MG63 (cell line): Measurements from ENCODE around the gene GOLT1B. TPM values are rescaled to one million over a fixed set of nuclear protein-coding genes. Genes with fewer than 3 reads are reported as not detected.

ENCODE experiments used
- DNase-seq: peaks from one replicate; pipeline ENCODE4 v3.0.0-alpha.2; 2020
- H3K27me3 ChIP-seq: fragments of 250-450 bp; sonication (Bioruptor Pico); 2 replicates; pipeline ENCODE4 v1.5.1; 2020; ENCODE audit warnings: mild to moderate bottlenecking, moderate library complexity
- H3K36me3 ChIP-seq: fragments of 250-450 bp; sonication (Bioruptor Pico); 2 replicates; pipeline ENCODE4 v1.5.1; 2020; ENCODE audit warnings: mild to moderate bottlenecking, moderate library complexity
- H3K4me3 ChIP-seq: fragments of 250-450 bp; sonication (Bioruptor Pico); 2 replicates; pipeline ENCODE4 v1.5.1; 2020; ENCODE audit warnings: mild to moderate bottlenecking, moderate library complexity
- H3K9me3 ChIP-seq: fragments of 250-450 bp; sonication (Bioruptor Pico); 2 replicates; pipeline ENCODE4 v1.5.1; 2020; ENCODE audit warnings: mild to moderate bottlenecking, moderate library complexity
- total RNA-seq: library from RNA; depleted of rRNA; stranded (reverse); fragments of >200 nt; shearing (Covaris generic); gene quantifications from 2 replicates; pipeline ENCODE4 v1.2.3, GENCODE V29; 2014; ENCODE audit warnings: low replicate concordance; rRNA removed

Gene GOLT1B
- total RNA-seq, 1 experiment from 2014 or later: 45.6 TPM

- no peak for DNase-seq
- Histone ChIP-seq H3K36me3 (no peaks in the 10 kb centered on the region), H3K27me3 (0 out of 2 replicates have a peak, but pooled peaks cover 2% of the 10 kb centered on the region), H3K9me3 (no peaks in the 10 kb centered on the region), H3K4me3 (no peak overlapping the region)
Measured at GRCh38 chr12:21545557-21545956, 44.0 kb downstream of the GOLT1B start.

GRCh38 chr12:21546716-21547115, 45.1 kb downstream of the GOLT1B start:
- Histone ChIP-seq H3K36me3 (no peaks in the 10 kb centered on the region), H3K4me3 (no peak overlapping the region), H3K27me3 (0 out of 2 replicates have a peak, but pooled peaks cover 2% of the 10 kb centered on the region), H3K9me3 (no peaks in the 10 kb centered on the region)
- DNase-seq: no peak

- H3K36me3 ChIP-seq: no peaks in the 10 kb centered on the region
- DNase-seq: no peak
- H3K9me3 ChIP-seq: no peaks in the 10 kb centered on the region
- no peak overlapping the region for H3K4me3 ChIP-seq
- H3K27me3 ChIP-seq: 0 out of 2 replicates have a peak, but pooled peaks cover 2% of the 10 kb centered on the region
Measured at GRCh38 chr12:21547437-21547836, 45.8 kb downstream of the GOLT1B start.

GRCh38 chr12:21551841-21552465, 50.4 kb downstream of the GOLT1B start:
- H3K27me3 ChIP-seq: no peaks in the 10 kb centered on the region
- peak; percentile 44 for DNase-seq
- no peak overlapping the region for H3K4me3 ChIP-seq

GRCh38 chr12:21552635-21553328, 51.2 kb downstream of the GOLT1B start:
- H3K9me3 ChIP-seq: no peaks in the 10 kb centered on the region
- H3K27me3 ChIP-seq: no peaks in the 10 kb centered on the region
- no peak for DNase-seq
- no peak overlapping the region for H3K4me3 ChIP-seq
- H3K36me3 ChIP-seq: no peaks in the 10 kb centered on the region

More at GRCh38 chr12:21551841-21552465, 50.4 kb downstream of the GOLT1B start:
- Histone ChIP-seq H3K9me3 (no peaks in the 10 kb centered on the region), H3K36me3 (no peaks in the 10 kb centered on the region)

GRCh38 chr12:21553329-21553675, 51.7 kb downstream of the GOLT1B start:
- no peak for DNase-seq
- H3K9me3 ChIP-seq: no peaks in the 10 kb centered on the region

GRCh38 chr12:21558100-21558679, 56.6 kb downstream of the GOLT1B start:
- Histone ChIP-seq H3K36me3 (no peaks in the 10 kb centered on the region), H3K4me3 (no peak overlapping the region), H3K9me3 (no peaks in the 10 kb centered on the region), H3K27me3 (no peaks in the 10 kb centered on the region)
- DNase-seq: no peak

More at GRCh38 chr12:21553329-21553675, 51.7 kb downstream of the GOLT1B start:
- Histone ChIP-seq H3K27me3 (no peaks in the 10 kb centered on the region), H3K4me3 (no peak overlapping the region), H3K36me3 (no peaks in the 10 kb centered on the region)

GRCh38 chr12:21559855-21560569, 58.4 kb downstream of the GOLT1B start:
- no peak for DNase-seq

GRCh38 chr12:21561158-21561557, 59.6 kb downstream of the GOLT1B start:
- no peak for DNase-seq
- no peaks in the 10 kb centered on the region for H3K9me3 ChIP-seq
- no peaks in the 10 kb centered on the region for H3K27me3 ChIP-seq
- H3K36me3 ChIP-seq: no peaks in the 10 kb centered on the region
- no peak overlapping the region for H3K4me3 ChIP-seq

More at GRCh38 chr12:21559855-21560569, 58.4 kb downstream of the GOLT1B start:
- Histone ChIP-seq H3K9me3 (no peaks in the 10 kb centered on the region), H3K27me3 (no peaks in the 10 kb centered on the region), H3K36me3 (no peaks in the 10 kb centered on the region), H3K4me3 (no peak overlapping the region)

- Histone ChIP-seq H3K4me3 (no peak overlapping the region), H3K9me3 (no peaks in the 10 kb centered on the region)
- no peak for DNase-seq
Measured at GRCh38 chr12:21562859-21563258, 61.3 kb downstream of the GOLT1B start.

GRCh38 chr12:21566223-21566906, 64.8 kb downstream of the GOLT1B start:
- Histone ChIP-seq H3K4me3 (no peak overlapping the region), H3K9me3 (no peaks in the 10 kb centered on the region), H3K36me3 (no peaks in the 10 kb centered on the region), H3K27me3 (no peaks in the 10 kb centered on the region)
- no peak for DNase-seq

More at GRCh38 chr12:21562859-21563258, 61.3 kb downstream of the GOLT1B start:
- Histone ChIP-seq H3K36me3 (no peaks in the 10 kb centered on the region), H3K27me3 (no peaks in the 10 kb centered on the region)

- no peaks in the 10 kb centered on the region for H3K27me3 ChIP-seq
- H3K4me3 ChIP-seq: no peak overlapping the region
- H3K9me3 ChIP-seq: no peaks in the 10 kb centered on the region
- DNase-seq: no peak
- no peaks in the 10 kb centered on the region for H3K36me3 ChIP-seq
Measured at GRCh38 chr12:21566907-21567394, 65.4 kb downstream of the GOLT1B start.

Other genes with a start within 250 kb of the GOLT1B start
- not detected in 2 replicates for gene SLCO1A2, start 166.9 kb upstream of the GOLT1B start, total RNA-seq
- not detected in 2 replicates for gene IAPP, start 128.9 kb upstream of the GOLT1B start, total RNA-seq
- 8.1 and 38.1 TPM in 2 replicates for gene PYROXD1, start 64.1 kb upstream of the GOLT1B start, total RNA-seq
- gene RECQL, start 154 bp upstream of the GOLT1B start, total RNA-seq: 95.0 and 201 TPM in 2 replicates
- gene SPX, start 24.5 kb downstream of the GOLT1B start, total RNA-seq: 1.1 and 6.6 TPM in 2 replicates
- gene GYS2, start 103.1 kb downstream of the GOLT1B start, total RNA-seq: not detected in 2 replicates
- 2,316 and 2,927 TPM in 2 replicates for gene LDHB, start 156.1 kb downstream of the GOLT1B start, total RNA-seq